AG04449 (cell line): ENCODE data around the gene CDH9.

ENCODE experiments used
- CTCF ChIA-PET: fragments of 350-600 bp; formaldehyde crosslinking; extraction: SDS; loops from one replicate; lab custom pipeline; 2021; ENCODE audit warnings: antibody characterized with exemption; lab: Yijun Ruan, JAX
- POLR2A ChIA-PET: fragments of 400-600, 350-600 bp; formaldehyde crosslinking; extraction: SDS; loops from one replicate; lab custom pipeline; 2020; ENCODE audit warnings: antibody characterized with exemption, inconsistent platforms; lab: Yijun Ruan, JAX
- DNase-seq: peaks from one replicate; pipeline ENCODE4 v3.0.0-alpha.2; 2010; ENCODE audit warnings: low read depth, low spot score
- H3K4me3 ChIP-seq: 2 replicates; pipeline ENCODE4 v1.5.1; 2011; ENCODE audit warnings: low read depth, mild to moderate bottlenecking, control low read depth, low read length
- TF ChIP-seq, protein P1 (sequence below): IDR thresholded peaks from one replicate; pipeline ENCODE4 v1.5.1; 2011; ENCODE audit warnings: mild to moderate bottlenecking, moderate library complexity, low read length, control low read depth, inconsistent platforms; ENCODE audit not compliant: insufficient read depth; ENCODE audit errors: missing control alignments

CDH9 gene

DNA sequence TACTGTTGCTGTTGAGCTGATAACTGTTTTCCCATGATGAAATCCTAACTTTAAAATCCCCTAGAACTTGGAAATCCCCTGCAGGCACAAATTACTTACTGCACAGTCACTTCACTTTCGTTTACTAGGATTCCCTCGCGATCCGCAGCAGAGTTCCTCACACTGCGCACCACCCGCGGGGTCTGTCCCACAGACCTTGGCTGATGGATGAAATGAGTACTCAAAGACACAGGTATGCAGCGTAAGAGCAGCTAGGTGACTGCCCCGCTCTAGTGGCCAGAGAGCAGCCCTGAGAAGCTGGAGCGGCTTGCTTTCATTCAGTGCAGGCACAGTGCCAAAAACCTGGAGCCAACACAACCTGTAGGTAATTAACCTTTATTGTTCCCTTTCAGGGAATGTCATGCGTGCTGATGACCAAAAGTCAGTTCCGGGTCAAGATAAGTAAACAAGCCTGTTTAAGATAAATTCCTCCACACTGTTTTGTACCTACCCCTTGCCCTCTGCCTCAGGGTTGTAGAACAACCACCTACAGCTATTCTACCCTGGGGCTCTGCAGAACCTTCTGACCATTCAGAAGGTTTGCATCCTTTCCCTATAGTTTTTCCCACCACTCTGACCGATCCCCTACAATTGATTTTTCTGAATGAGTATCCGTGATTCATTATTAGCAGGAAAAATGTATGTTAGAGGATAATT is 191.2 kb downstream of the CDH9 start:
- DNase-seq = no peak
- TF ChIP-seq, protein P1, sequence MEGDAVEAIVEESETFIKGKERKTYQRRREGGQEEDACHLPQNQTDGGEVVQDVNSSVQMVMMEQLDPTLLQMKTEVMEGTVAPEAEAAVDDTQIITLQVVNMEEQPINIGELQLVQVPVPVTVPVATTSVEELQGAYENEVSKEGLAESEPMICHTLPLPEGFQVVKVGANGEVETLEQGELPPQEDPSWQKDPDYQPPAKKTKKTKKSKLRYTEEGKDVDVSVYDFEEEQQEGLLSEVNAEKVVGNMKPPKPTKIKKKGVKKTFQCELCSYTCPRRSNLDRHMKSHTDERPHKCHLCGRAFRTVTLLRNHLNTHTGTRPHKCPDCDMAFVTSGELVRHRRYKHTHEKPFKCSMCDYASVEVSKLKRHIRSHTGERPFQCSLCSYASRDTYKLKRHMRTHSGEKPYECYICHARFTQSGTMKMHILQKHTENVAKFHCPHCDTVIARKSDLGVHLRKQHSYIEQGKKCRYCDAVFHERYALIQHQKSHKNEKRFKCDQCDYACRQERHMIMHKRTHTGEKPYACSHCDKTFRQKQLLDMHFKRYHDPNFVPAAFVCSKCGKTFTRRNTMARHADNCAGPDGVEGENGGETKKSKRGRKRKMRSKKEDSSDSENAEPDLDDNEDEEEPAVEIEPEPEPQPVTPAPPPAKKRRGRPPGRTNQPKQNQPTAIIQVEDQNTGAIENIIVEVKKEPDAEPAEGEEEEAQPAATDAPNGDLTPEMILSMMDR = no peak
- POLR2A ChIA-PET = no interaction called here
- CTCF ChIA-PET = no interaction called here
- no peak overlapping the region for H3K4me3 ChIP-seq

DNA sequence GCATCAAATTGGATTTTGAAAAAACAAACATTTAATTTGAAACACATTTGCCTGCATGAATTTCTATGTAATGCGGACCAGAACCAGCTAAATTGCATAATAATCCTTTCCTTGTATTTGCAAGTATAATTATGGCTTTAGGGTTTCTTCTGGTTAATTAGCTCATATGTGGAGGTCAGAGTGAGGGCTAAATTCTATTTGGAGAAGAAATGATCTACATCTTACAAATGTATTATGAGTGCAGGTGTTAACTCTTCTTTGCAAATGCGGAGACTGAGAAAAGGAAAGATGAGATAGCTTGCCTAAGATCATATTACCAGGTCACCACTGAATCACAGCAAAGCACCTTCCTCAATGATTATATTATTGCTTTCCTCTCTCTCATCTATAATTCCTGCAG is 194.7 kb downstream of the CDH9 start:
- no peak overlapping the region for H3K4me3 ChIP-seq
- DNase-seq = no peak
- POLR2A ChIA-PET = no interaction called here
- CTCF ChIA-PET = no interaction called here
- TF ChIP-seq, protein P1 = no peak

DNA sequence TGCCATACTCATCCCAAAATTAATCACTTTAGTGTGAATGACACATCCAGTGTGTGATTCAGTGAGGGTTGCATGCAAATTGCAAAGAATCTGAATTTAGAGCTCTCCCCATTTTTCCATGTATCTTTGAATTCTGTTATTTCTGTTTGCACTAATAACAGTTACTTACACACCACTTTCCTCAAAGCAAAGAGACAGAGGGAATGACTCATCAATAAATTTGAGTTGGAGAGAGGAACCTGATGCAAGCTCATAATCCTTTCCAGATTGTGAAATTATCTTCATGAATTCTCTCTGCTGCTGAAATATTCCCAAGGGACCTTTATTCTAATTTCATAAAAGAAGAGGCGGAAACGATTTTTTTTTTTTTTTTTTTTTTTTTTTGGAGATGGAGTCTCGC is 204.8 kb downstream of the CDH9 start:
- POLR2A ChIA-PET = no interaction called here
- no peak for DNase-seq
- CTCF ChIA-PET = no interaction called here

More for the DNA sequence above, 204.8 kb downstream of the CDH9 start:
- no peak overlapping the region for H3K4me3 ChIP-seq
- TF ChIP-seq, protein P1 = no peak
